GM04504 (cell line): ENCODE data around the gene LRCOL1.

Experiments
- DNase-seq: peaks from one replicate; pipeline ENCODE4 v3.0.0-alpha.2; 2012; ENCODE audit warnings: low read depth

Gene LRCOL1

GRCh38 chr12:132635076-132635955 is 24.9 kb upstream of the LRCOL1 start:
- DNase-seq = no peak

GRCh38 chr12:132634411-132634990 is 24.1 kb upstream of the LRCOL1 start:
- DNase-seq = no peak

DNA sequence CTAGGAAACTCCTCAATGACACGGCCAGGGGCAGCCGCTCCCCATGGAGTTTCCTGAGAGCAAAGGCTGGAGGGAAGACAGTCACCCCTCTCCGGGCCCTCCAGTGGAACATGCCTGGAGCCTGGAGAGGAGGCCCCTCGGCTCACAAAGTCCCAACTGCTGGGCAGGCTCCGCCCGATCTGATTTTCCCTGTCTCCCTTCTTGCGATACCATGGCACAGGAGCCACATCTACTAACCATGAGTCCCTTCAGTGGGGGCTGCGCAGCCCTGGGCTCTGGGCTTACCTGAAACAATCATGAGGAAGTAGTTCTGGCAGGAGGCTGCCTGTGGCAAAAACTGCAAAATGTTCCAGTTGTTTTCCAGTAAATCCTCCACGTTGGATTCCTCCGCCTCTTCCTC is 23.5 kb upstream of the LRCOL1 start:
- DNase-seq = no peak

DNA sequence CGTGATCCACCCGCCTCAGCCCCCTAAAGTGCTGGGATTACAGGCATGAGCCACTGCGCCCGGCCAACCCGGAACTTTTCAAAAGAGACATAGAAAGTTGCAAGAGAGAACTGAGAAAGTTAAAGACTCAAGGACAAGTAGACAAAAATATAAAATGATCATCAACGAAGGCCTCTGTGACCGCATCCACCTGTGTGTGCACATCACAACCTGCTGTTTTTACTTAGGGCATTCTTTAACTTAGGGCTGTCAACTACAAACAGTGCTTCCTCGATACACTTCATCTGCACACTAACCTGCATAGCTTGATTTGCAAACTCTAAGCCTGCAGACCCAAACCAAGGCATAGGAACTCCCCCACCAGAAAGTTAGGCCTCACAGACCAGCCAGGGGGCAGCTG is 23.0 kb upstream of the LRCOL1 start:
- no peak for DNase-seq

DNA sequence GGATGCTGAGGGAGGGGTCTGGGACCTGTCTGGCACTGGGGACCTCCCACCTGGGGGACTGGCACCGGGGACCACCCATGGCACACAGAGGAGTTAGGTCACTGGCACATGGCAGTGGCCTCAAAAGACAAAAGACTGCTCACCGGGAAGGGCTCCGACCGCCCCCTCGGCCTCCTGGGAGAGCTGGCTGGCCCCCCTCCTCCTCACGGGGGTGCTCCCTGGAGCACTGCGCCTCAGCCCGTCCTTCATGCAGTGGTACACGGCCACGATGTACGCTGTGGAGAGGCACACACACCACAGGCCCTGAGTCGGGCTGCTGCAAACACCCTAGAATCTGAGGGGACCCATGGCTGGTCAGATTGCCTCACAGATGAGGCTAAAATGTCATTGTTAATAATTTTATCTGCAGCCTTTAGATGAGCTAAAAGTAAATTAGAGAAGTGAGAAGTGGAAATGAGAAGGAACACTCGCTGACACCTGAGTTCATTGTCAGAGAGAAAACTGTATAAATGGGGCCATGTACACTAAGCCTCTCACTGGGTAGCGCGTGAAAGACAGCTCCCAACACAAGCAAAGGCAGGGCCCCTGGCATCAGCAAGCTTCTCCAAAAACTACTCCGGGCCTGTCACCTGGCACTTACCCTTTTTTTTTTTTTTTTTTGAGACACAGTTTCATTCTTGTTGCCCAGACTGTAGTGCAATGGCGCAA is 22.3 kb upstream of the LRCOL1 start:
- no peak for DNase-seq

GRCh38 chr12:132631666-132632065 is 21.3 kb upstream of the LRCOL1 start:
- DNase-seq = no peak

DNA sequence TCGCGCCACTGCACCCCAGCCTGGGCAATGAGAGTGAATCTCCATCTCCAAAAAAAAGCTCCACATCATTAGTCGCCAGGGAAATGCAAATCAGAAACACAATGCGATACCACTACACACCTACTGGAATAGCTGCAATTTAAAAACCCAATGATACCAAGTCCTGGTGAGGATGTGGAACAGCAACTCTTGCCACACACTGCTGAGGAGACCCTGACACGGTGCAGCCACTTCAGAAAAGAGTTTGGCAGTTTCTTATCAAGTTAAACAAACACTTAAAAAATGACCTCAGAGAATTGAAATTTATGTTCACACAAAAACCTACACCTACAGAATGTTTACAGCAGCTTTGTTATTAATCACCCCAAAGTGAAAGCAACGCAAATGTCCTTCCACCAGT is 20.3 kb upstream of the LRCOL1 start:
- no peak for DNase-seq

DNA sequence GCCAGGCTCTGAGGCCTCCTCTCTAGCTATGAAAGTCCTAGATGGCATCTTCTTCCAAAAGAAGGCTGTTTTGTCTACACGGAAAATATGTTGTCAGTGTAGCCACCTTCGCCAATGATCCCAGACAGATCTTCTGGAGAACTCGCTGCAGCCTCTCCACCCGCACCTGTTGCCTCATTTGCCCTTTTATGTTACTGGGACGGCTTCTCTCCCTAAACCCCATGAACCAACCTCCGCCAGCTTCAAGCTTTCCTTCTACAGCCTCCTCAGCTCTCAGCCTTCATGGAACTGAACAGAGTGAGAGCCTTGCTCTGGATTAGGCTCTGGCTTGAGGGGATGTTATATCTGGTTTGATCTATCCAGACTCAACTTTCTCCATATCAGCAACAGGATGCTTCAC is 18.9 kb upstream of the LRCOL1 start:
- DNase-seq = no peak

DNA sequence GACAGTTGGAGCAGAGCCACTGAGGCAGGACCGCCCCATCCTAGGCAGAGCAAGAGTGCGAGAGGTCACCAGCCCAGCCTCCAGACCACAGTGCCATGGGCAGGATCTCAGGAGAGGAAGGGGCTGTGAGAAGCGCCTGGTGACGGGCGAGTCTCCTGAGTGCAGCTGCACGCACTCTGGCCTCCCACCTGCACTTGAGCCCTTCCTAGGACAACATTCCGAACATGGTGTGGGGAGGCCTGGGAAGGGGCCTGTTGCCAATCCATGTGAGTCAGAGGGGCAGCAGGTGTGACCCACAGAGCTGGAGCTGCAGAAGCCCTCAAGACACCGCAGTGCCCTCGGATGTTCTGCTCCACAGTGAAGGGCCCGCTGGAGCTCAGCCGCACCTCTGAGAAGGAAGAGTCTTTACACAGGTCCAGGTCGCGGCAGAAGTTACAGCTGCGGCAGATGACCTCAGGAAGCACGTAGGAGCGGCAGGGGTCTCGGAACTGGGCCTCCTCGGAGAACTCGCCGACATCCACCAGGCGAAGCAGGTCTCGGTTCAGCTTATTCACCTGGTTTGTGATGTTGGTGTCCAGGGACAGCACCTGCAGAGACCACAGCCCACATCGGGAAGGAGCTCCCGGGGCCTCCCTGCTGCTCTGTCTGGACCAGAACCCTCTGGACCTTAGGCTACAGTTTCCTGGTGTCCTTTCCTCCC is 15.5 kb upstream of the LRCOL1 start:
- DNase-seq = no peak

GRCh38 chr12:132624910-132625630 is 14.7 kb upstream of the LRCOL1 start:
- no peak for DNase-seq

GRCh38 chr12:132624186-132624855 is 13.9 kb upstream of the LRCOL1 start:
- no peak for DNase-seq

DNA sequence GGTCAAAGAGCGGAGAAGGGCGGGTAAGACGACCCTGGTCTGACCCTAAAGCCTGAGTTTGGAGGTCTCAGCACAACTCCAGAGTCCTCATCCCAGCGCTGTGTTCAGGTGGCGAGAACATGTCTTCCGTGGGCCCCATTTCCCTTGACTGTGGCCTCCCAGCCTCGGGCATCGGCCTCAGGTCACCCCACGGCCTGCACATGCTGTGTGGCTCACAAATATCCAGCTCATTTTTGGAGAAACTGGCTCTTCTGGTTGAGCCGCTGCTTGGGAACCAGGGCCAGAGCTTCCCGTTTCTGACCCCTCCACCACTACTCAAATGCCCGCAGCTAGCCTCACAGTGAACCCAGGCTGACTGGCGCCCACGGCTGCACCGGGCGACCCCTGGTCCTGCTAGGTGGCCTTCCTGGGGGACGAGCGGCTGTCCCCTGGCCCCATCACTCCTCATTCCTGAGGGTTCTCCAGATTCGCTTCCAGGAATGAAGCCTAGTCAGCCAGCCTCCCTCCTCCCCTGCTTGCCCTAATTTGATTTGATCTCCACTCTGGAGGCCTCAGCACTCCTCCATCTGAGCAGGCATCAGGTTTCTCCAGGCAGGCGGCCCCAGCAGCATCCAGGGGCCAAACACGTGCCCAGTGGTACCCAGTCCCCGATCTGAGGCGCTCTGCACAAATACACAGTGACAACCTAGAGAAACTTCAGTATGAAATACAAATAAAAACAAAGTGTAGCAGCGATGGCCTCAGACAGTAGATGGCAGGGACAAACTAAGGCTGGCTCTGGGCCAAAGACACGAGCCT is 12.9 kb upstream of the LRCOL1 start:
- DNase-seq = no peak

DNA sequence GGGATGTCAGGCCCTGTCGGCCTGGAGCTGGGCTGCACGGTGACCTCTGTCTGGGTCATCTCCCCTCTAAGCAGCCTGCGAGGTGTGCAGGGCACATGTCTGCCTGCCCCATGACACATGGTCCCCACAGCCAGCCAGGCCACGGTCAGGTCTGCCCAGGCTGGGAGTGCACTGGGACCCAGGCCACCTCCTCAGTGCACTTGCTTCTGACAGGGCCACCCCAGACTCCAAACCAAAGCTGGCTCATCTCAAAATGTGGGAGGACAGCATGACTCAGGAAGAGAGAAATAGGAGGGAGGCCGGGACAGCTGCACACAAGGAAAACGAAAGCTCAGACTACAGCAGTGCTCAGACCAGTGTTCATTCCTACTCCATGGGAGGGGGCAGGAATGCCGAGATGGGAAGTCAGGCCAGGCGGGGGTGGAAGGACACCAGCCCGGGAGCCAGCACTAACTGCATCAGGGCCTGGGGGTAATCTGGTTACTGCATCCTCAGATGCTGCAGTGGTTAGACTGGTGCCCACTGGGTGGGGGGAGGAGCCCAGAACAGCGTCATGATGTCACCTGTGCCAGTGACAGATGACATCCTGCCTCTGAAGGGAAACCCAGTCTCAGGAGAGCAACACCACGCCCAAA is 12.2 kb upstream of the LRCOL1 start:
- peak; percentile 42 for DNase-seq

DNA sequence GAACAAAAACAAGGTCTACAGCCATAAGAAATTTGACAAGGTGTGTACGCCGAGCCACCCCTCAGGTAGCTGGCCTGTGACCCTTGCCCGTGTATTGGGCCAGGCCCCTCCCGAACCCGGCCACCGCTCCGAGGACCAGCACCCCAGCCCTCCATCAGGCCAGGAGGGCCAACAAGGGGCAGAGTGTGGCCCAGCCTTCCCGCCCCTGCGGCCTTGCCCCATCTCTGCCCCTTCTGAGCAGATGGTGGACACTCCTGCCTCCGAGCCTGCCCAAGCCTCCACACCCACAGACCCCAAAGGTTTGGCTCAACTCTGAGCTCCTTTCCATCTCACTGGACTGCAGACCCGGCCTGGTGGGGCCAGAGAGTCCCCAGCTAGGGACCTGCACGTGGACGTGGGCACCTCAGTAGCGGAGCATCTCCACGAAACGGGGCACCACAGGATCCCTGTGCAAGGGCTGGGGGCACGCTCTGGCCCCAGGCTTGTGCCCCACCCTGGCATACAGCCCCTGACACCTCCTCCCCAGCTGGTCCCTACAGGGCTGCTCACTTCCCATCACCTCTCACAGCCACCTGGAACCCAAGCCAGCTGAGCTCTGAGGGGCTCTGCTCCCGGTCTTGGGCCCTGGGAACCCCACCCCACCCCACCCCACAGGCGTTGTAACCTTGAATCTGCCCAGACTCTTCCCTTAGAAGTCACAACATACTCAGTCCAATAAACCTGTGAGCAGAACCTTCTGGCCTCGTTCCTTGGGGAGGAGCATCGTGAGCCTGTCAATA is 11.5 kb upstream of the LRCOL1 start:
- DNase-seq = no peak

- no peak for DNase-seq
These were observed 10.7 kb upstream of the LRCOL1 start for GRCh38 chr12:132620899-132621656.

- no peak for DNase-seq
These were observed 9.9 kb upstream of the LRCOL1 start for GRCh38 chr12:132620113-132620898.

GRCh38 chr12:132619386-132620112 is 9.2 kb upstream of the LRCOL1 start:
- no peak for DNase-seq
